Transverse colon (tissue), 3 donors: ENCODE measurements around the gene C15orf61.

Experiments used
- POLR2A ChIP-seq: fragments of 450-650 bp; IDR thresholded peaks from one replicate; pipeline ENCODE4 v1.6.1; 2016; ENCODE audit warnings: antibody characterized with exemption, mild to moderate bottlenecking, moderate library complexity
- TF ChIP-seq, protein P1 (sequence below), 5 experiments: fragments of 200-600 bp in 3 of 5; fragments of 450-650 bp in 2 of 5; sonication (generic) in 3 of 5; IDR thresholded peaks; 1 replicate in 2 of 5; 2 replicates in 3 of 5; pipeline ENCODE4 v1.5.1; 2016 to 2017; ENCODE audit warnings: antibody characterized with exemption in 5 of 5, inconsistent platforms in 3 of 5, mild to moderate bottlenecking in 2 of 5, moderate library complexity in 1 of 5

DNA sequence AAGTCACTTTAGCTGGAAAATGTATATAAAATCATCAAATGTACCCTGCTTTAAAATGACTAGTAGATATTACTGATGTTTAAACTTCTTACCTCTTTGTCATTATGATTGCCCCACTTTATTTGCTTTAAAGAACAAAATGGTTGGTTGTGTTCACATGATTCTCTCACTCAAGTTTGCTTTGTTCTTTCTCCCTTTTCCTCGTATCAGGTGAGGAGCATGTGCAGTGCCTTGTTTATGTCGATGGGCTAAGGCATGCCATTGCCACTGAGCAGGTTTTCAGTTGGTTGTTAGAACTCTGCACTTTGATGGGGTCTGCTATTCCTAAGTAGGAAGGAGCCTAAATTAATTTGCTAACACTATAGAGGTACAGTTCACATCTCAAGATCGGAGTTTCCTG lies 26.9 kb downstream of the C15orf61 start:
- TF ChIP-seq, protein P1, sequence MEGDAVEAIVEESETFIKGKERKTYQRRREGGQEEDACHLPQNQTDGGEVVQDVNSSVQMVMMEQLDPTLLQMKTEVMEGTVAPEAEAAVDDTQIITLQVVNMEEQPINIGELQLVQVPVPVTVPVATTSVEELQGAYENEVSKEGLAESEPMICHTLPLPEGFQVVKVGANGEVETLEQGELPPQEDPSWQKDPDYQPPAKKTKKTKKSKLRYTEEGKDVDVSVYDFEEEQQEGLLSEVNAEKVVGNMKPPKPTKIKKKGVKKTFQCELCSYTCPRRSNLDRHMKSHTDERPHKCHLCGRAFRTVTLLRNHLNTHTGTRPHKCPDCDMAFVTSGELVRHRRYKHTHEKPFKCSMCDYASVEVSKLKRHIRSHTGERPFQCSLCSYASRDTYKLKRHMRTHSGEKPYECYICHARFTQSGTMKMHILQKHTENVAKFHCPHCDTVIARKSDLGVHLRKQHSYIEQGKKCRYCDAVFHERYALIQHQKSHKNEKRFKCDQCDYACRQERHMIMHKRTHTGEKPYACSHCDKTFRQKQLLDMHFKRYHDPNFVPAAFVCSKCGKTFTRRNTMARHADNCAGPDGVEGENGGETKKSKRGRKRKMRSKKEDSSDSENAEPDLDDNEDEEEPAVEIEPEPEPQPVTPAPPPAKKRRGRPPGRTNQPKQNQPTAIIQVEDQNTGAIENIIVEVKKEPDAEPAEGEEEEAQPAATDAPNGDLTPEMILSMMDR (IDR thresholded peaks at IDR 0.05): no peak
- TF ChIP-seq POLR2A: no peak
